HepG2 (cell line): ENCODE data around the gene DLX5. TPM values are rescaled to one million over a fixed set of nuclear protein-coding genes. Genes with fewer than 3 reads are reported as not detected.

Experiments
- KDM3A ChIP-seq: IDR thresholded peaks from 2 replicates; pipeline ENCODE4 v1.6.1; 2018; ENCODE audit warnings: low read depth, missing compliant biosample characterization
- ZNF687 ChIP-seq: sonication (generic); formaldehyde crosslinking; IDR thresholded peaks from 2 replicates; pipeline ENCODE4 v1.5.1; 2020; ENCODE audit warnings: mild to moderate bottlenecking, missing genetic modification reagents, moderate library complexity
- polyA plus RNA-seq, 8 experiments: library from polyadenylated mRNA; depleted of rRNA in 3 of 8; stranded (reverse) in 7 of 8; unstranded in 1 of 8; fragments of >200 nt; fragmentation: Illumina TruSeq in 4 of 8; extraction: Trizol in 4 of 8; gene quantifications; 2 replicates each; pipeline versions ENCODE4 v1.2.1 to v1.2.3, GENCODE V29; 2011 to 2016; ENCODE audit warnings: low read depth in 4 of 8, missing spikeins in 1 of 8, mixed read lengths in 1 of 8; ENCODE audit not compliant: insufficient read depth in 1 of 8
- total RNA-seq, 5 experiments: library from RNA; depleted of rRNA; stranded (reverse); fragments of >200 nt; fragmentation: Illumina TruSeq; extraction: Trizol; gene quantifications; 2 replicates each; pipeline ENCODE4 v1.2.3, GENCODE V29; 2016; ENCODE audit warnings: low read depth in 1 of 5
- TF ChIP-seq, protein P1 (sequence below): sonication (generic); formaldehyde crosslinking; IDR thresholded peaks from 2 replicates; pipeline ENCODE4 v1.8.1; 2023; ENCODE audit warnings: mild to moderate bottlenecking, missing genetic modification reagents

The DLX5 gene
- total and polyA plus RNA-seq, 2 of the 13 experiments (the other 11 are each of a cell fraction or from before 2014, with no cell fraction given), result not detected

DNA sequence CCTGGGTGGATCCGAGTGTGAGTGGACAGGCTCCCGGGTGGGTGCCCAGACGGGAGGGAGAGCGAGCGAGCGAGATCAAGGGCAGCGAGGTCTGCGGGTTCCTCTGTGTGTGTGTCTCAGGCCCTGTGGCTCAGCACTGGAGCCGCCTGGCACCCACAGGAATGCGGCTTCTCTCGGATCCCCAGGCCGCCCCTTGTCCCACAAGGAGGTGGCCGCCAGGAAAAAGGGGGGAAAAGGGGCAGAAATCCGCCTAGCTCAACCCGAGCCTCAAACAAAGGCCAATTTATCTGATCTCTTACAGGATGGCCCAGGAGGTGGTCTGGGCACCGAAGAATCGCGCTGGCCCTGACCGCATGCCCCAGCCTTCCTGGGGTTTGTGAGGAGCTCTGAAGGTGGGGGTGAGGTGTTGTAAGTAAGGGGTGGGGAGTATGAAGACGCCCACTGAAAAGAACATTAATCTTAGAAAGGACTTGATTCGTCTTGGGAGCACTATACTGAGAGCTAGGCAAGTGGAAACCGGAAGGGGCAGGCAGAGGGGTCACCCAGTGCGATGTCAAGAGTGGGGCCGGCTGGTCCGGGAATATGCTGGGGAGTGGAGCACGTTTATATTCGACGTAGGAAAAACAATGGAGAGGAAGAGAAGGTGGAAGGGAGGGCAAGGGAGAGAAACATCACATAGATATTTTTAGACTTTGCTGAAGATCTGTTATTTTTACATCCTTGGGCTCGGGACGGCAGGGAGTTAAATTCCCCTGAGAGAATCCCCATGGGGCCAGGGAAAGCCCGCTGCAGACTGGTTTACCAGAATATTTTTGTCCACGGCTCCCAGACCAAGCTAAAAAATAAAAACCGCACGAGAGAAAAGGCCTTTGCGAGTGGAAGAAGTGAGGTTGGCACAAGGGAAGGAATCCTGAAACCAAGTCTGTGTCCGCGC lies 7.2 kb downstream of the DLX5 start (continued):
- peak; percentile 11; the same call in 1 of the 2 replicates for TF ChIP-seq ZNF687 (CRISPR knock-in tag)
- peak; percentile 11; the same call in 1 of the 2 replicates for TF ChIP-seq KDM3A (CRISPR knock-in tag)
- TF ChIP-seq, protein P1, sequence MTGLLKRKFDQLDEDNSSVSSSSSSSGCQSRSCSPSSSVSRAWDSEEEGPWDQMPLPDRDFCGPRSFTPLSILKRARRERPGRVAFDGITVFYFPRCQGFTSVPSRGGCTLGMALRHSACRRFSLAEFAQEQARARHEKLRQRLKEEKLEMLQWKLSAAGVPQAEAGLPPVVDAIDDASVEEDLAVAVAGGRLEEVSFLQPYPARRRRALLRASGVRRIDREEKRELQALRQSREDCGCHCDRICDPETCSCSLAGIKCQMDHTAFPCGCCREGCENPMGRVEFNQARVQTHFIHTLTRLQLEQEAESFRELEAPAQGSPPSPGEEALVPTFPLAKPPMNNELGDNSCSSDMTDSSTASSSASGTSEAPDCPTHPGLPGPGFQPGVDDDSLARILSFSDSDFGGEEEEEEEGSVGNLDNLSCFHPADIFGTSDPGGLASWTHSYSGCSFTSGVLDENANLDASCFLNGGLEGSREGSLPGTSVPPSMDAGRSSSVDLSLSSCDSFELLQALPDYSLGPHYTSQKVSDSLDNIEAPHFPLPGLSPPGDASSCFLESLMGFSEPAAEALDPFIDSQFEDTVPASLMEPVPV (CRISPR knock-in tag), result 0 out of 2 replicates have a peak, but pooled peaks have one; percentile 4
